Calu3 (cell line): Measurements from ENCODE around the gene C1QTNF5. TPM values are rescaled to one million over a fixed set of nuclear protein-coding genes. Genes with fewer than 3 reads are reported as not detected.

Experiments
- BruUV-seq: library from RNA; stranded (reverse); fragments of 400-500 nt; replicated peaks from 2 replicates; lab custom pipeline; 2021; lab: Mats Ljungman, UMichigan
- CTCF ChIA-PET: fragments of 300-600 bp; sonication (Branson Sonifier 250); formaldehyde crosslinking; loops from one replicate; lab custom pipeline; 2022; ENCODE audit warnings: antibody characterized with exemption; lab: Charles Lee
- DNase-seq: peaks from one replicate; pipeline ENCODE4 v3.0.0; 2022
- H3K27ac Mint-ChIP-seq: one replicate; pipeline ENCODE4 v1.8.0; 2022; ENCODE audit warnings: mixed read lengths; ENCODE audit not compliant: unreplicated experiment
- H3K27me3 Mint-ChIP-seq: one replicate; pipeline ENCODE4 v1.8.0; 2022; ENCODE audit warnings: mixed read lengths; ENCODE audit not compliant: unreplicated experiment
- H3K36me3 Mint-ChIP-seq: one replicate; pipeline ENCODE4 v1.8.0; 2022; ENCODE audit warnings: mild to moderate bottlenecking, moderate library complexity, mixed read lengths; ENCODE audit not compliant: insufficient read depth, unreplicated experiment
- H3K4me1 Mint-ChIP-seq: one replicate; pipeline ENCODE4 v1.8.0; 2022; ENCODE audit warnings: mild to moderate bottlenecking, low read depth, mixed read lengths; ENCODE audit not compliant: unreplicated experiment
- H3K4me3 Mint-ChIP-seq: one replicate; pipeline ENCODE4 v1.8.0; 2022; ENCODE audit warnings: mild to moderate bottlenecking, low read depth, moderate library complexity, mixed read lengths; ENCODE audit not compliant: unreplicated experiment
- H3K9me3 Mint-ChIP-seq: one replicate; pipeline ENCODE4 v1.8.0; 2022; ENCODE audit warnings: low read depth, mixed read lengths; ENCODE audit not compliant: unreplicated experiment
- CTCF ChIP-seq: fragments of 200-600 bp; IDR thresholded peaks from one replicate; pipeline ENCODE4 v1.8.0; 2022; ENCODE audit warnings: antibody characterized with exemption; ENCODE audit not compliant: unreplicated experiment
- intact Hi-C: fragments of 100-400 bp; cut with micrococcal nuclease; formaldehyde crosslinking; loops from one replicate; pipeline ENCODE4 v1.10.0; 2022; ENCODE audit not compliant: unreplicated experiment
- total RNA-seq: library from RNA; stranded (reverse); gene quantifications from 2 replicates; pipeline ENCODE4 v1.2.3, GENCODE V29; 2022

Gene C1QTNF5
- total RNA-seq, 1 experiment from 2014 or later = not detected

- Mint-ChIP-seq H3K27ac (no peak overlapping the region), H3K36me3 (no peaks in the 10 kb centered on the region), H3K9me3 (no peaks in the 10 kb centered on the region), H3K4me3 (no peak overlapping the region), H3K4me1 (peaks cover 8% of the 10 kb centered on the region), H3K27me3 (no peaks in the 10 kb centered on the region)
- intact Hi-C loops = loop anchor here (5.0 kb wide), 1 partner anchor 52 kb away; no protein-coding TSS in a partner anchor
- DNase-seq = peak; percentile 80
- BruUV-seq = no TSS peak
- TF ChIP-seq CTCF = peak; percentile 68
- CTCF ChIA-PET = interaction anchor here (0.7 to 1.5 kb wide), 4 partner anchors 21 to 51 kb away, joined by 3 to 8 read pairs (median 3); no protein-coding TSS in a partner anchor
These were observed 33.4 kb upstream of the C1QTNF5 start for GRCh38 chr11:119373921-119374631.

GRCh38 chr11:119373059-119373920 is 32.6 kb upstream of the C1QTNF5 start:
- CTCF ChIA-PET = interaction anchor here (0.7 to 1.5 kb wide), 5 partner anchors 20 to 50 kb away, joined by 3 to 8 read pairs (median 3); no protein-coding TSS in a partner anchor
- DNase-seq = no peak
- no peak for TF ChIP-seq CTCF
- BruUV-seq = no TSS peak
- no peaks in the 10 kb centered on the region for H3K27me3 Mint-ChIP-seq
- H3K4me1 Mint-ChIP-seq = peaks cover 9% of the 10 kb centered on the region
- H3K4me3 Mint-ChIP-seq = no peak overlapping the region
- no peaks in the 10 kb centered on the region for H3K36me3 Mint-ChIP-seq
- H3K9me3 Mint-ChIP-seq = no peaks in the 10 kb centered on the region
- H3K27ac Mint-ChIP-seq = no peak overlapping the region
- intact Hi-C loops = loop anchor here (5.0 kb wide), 1 partner anchor 51 kb away; no protein-coding TSS in a partner anchor

GRCh38 chr11:119372260-119373058 is 31.8 kb upstream of the C1QTNF5 start:
- DNase-seq = no peak
- Mint-ChIP-seq H3K4me1 (peaks cover 9% of the 10 kb centered on the region), H3K27me3 (no peaks in the 10 kb centered on the region), H3K27ac (no peak overlapping the region), H3K9me3 (no peaks in the 10 kb centered on the region), H3K36me3 (no peaks in the 10 kb centered on the region), H3K4me3 (no peak overlapping the region)
- TF ChIP-seq CTCF = no peak
- no TSS peak for BruUV-seq
- CTCF ChIA-PET = interaction anchor here (1.2 kb wide), 2 partner anchors 32 to 33 kb away, joined by 3 read pairs; partner anchors contain the start of gene C1QTNF5
- intact Hi-C loops = loop anchor here (5.0 kb wide), 1 partner anchor 50 kb away; no protein-coding TSS in a partner anchor
